GM18867 (cell line): ENCODE measurements around the gene TMEM238.

ENCODE experiments used
- ATAC-seq: cut with Tn5 transposase; IDR thresholded peaks from one replicate; pipeline ENCODE4 v1.9.1; 2021; ENCODE audit warnings: mild to moderate bottlenecking, moderate library complexity; ENCODE audit not compliant: unreplicated experiment

The TMEM238 gene

GRCh38 chr19:55360902-55361301 lies 23.2 kb downstream of the TMEM238 start:
- ATAC-seq, result no peak

DNA sequence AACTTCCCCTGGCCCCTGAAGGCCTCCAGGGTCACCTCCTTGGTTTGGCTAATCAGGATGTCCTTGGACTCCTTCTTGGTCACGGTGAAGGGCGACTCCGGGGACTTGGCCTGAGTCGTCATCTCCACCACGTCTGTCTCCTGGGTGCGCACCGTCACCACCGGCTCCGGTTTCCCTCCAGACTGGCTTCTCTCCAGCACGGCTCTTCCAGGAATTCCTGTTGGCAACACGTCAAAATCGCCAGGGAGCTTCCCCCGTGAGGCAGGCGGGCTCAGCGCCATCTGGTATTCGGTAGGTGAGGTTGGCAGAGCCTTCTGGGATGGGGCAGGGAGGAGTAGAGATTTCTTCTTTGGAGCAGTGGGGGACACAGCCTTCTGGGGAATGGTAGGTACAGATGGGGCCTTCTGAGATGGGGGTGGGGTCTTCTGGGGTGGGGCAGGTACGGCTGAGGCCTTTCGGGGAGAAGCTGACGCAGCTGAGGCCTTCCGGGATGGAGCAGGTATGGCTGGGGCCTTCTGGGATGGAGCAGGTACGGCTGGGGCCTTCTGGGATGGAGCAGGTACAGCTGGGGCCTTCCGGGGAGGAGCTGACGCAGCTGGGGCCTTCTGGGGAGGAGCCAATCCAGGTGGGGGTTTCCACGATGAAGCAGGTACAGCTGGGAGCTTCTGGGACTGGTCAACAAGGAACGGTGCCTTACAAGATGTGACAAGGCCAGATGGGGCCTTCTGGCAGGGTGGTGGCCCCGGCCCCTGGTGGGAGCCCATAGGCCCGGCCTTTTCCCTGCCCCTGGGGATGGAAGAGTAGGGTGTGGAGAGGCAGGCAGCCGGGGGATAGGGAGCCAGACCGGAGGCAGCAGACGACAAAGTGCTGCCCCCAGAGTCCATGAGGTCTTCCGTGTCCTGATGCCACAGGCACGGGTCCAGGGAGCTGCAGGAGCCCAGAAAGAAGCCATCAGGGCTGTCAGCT lies 24.9 kb downstream of the TMEM238 start:
- ATAC-seq, result no peak

DNA sequence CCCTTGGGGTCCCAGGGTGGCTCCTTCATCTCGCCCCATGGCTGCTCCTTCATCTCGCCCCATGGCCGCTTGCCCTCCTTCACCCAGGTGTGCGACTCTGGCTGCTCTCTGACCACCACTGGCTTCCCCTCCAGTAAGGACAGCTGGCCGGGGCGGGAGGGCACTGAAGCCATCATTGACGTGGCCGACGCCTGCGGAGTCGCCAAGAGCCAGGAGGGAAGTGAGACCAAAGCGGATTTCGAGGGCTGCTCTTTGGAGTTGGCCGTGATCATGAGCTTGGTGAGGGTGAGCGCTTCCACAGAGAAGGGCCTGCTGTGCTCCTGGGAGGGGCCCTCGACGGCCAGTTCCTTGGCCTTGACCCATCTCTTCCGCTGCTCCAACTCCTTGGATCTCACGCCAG lies 25.6 kb downstream of the TMEM238 start:
- ATAC-seq, result no peak

DNA sequence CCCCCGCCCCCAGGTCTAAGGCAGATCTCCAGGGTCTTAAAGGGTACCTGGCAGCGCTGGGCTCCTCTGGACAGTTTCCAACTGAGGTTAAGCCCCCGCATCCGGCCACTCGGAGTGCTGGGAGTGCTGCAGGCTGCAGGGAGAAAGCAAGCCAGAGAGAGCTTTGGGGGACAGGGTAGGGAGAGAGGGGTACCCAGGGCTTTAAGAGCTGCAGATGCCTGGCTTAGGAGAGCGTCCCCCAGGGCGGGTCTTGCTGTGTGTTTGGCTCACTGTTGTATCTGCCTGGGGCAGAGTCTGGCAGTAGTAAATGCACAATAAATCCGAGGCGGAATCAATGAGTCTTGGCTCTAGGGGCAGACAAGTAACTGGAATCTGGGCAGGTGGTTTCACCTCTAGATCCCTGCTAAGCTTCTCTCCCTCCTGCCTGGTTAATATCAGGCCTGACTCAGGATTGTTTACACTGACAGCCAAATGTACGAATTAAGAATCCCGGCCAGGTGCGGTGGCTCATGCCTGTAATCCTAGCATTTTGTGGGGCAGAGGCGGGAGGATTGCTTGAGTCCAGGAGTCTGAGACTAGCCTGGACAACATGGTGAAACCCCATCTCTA lies 28.8 kb downstream of the TMEM238 start:
- no peak for ATAC-seq

DNA sequence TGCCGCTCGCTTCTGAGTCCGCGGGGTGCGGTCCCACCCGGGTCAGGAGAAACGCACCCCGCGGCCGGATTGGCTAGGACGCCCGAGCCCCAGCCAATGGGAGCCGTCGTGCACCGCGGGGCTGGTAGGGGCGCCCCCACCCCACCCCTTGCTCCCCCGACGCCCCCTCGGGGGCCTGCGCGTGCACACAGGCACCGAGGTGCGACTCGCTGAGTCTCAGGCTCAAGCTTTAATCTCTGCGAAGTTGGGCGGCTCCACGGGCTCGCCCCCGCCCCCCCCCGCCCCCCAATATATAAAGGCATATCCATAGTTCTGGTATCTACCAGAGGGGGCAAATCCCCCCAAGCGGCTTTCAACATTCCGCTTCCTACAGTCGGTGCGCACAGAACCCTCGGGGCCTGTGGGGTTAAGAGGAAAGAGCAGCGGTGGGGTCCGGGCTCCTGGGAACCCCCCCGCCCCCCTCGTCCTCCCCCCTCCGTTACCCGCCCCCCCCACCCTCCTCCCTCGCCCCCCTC lies 29.3 kb downstream of the TMEM238 start, which contains the start of gene COX6B2:
Gene COX6B2, minus strand, starts transcription at position 22 of the 515 bp plus-strand sequence. CDS start 198 bp downstream, outside the sequence.
- no peak for ATAC-seq

DNA sequence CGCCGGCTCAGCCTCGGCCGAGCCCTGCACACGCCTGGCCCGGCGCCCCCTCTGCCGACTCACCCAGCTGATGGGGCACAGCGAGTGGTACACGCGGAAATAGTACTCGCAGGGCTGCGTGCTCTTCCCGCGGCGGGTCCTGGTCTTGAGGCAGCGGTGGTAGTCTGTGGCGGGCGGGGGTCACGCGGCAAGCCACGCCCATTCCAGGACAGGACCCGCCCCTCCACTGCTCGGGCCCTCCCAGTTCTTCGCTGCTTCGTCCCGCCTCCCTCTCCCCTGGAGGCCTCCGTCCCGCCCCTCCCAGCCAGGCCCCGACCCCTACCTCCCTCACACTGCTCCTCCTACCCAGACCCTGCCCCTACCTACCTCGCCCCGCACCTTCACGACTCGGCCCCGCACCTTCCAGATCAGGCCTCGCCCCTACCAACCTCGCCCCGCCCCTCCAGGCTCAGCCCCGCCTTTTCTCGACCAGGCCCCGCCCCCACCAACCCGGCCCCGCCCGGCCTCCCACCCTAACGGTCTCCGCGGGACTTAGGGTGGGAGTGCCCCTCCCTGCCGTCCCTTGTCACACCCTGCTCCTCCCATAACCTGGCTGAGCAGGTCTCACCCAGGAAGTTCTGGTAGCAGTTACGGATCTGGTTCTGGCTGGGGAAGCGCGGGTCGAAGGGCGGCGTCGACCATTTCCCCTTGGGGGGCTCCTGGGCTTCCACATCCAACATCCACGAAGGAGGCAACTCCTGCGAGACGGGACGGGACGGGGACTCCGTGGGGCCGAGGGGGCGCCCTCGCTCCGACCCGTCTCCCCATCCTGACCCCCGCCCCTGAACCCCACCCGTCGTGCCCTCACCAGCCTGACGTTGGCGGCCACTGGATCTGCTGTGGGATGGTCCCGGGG lies 30.0 kb downstream of the TMEM238 start:
- ATAC-seq, result no peak

GRCh38 chr19:55353356-55353802 lies 30.7 kb downstream of the TMEM238 start:
- ATAC-seq, result no peak

GRCh38 chr19:55352549-55353145 lies 31.4 kb downstream of the TMEM238 start:
- no peak for ATAC-seq

- ATAC-seq, result no peak
Measured at GRCh38 chr19:55352040-55352439, 32.1 kb downstream of the TMEM238 start.

GRCh38 chr19:55350620-55351315 lies 33.3 kb downstream of the TMEM238 start:
- ATAC-seq, result no peak

GRCh38 chr19:55348317-55349034 lies 35.6 kb downstream of the TMEM238 start:
- no peak for ATAC-seq

DNA sequence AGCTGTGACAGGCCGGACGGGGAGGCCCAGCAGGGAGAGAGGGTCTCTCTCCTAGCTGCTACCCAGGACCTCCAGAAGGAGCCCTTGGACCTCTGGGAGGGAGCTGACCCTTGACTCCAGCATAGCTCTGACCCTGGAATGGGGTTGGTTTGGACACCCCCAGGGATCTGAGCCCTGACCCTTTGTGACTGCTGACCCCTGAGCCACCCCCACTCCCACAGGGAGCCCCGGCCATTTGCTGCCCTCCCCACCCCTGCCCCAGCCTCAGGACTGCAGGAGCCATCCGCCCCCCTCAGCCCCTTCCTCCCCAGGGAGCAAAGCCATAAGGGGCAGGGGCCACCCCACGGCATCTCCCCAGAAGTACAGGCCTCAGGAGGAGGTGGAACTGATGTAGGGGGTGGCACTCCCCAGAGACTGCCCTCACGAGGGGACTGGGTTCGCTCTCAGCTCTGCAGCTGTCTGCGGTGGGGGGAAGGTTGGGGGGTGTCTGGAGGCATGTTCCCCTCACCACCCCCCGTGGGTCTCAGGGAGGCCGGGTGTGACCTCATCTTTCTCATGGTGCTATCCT lies 36.6 kb downstream of the TMEM238 start:
- ATAC-seq, result no peak

DNA sequence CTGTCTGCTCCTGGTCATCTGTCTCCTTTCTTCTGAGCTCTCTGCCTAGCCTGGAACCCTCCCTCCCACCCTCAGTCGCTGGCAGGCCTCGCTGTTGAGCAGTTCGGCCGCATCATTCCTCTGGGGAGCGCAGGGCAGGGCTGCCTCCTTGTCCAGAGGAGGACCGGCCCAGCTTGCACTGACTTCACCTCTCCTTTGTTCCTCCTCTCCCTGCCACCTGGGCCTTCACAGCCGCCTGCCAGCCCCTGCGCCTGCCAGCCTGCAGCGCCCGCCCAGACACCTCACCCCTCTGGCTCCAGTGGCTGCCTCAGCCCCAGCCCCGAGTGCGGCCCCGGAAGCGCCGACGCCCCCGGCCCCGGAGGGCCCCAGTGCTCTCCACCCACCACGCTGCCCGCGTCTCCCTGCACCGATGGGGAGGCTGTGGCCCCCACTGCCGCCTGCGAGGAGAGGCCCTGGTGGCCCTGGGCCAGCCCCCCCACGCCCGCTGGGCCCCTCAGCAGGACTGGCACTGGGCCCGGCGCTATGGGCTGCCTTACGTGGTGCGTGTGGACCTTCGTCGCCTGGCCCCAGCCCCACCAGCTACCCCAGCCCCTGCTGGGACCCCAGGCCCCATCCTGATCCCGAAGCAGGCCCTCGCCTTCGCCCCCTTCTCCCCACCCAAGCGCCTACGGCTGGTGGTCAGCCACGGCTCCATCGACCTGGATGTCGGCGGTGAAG lies 37.2 kb downstream of the TMEM238 start:
- no peak for ATAC-seq

DNA sequence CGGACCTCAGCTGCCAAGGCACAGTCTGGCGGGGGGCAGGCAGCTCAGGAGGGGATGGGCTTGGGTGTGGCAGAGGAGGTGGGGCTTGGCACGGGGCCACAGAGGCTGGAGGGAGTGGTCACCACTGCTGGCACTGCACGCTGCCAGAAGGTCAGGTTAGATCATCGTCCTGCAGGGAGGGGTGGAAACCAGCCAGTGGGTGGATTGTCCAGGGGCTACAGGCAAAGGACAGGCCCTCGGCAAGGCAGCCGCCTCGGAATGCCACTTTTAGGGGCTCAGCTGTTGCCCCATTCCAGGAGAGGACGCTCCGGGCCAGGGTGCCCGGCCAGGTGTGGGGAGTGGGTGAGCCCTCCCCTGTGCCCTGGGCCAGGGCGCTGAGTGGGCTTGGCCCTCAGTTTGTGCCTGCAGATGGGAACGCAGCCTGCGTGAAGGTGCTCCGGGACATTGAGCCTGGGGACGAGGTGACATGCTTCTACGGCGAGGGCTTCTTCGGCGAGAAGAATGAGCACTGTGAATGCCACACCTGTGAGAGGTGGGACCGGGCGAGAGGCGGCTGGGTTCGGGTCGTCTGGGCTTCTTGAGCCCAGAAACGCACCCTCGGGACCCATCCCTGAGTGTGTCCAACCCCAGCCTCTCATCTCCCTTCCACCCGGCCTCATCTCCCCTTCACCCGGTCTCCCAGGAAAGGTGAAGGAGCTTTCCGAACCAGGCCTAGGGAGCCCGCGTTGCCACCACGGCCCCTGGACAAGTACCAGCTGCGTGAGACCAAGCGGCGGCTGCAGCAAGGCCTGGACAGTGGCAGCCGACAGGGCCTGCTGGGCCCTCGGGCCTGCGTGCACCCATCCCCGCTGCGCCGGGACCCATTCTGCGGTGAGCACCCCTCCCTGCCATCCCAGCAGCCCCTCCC lies 38.0 kb downstream of the TMEM238 start:
- ATAC-seq, result no peak

DNA sequence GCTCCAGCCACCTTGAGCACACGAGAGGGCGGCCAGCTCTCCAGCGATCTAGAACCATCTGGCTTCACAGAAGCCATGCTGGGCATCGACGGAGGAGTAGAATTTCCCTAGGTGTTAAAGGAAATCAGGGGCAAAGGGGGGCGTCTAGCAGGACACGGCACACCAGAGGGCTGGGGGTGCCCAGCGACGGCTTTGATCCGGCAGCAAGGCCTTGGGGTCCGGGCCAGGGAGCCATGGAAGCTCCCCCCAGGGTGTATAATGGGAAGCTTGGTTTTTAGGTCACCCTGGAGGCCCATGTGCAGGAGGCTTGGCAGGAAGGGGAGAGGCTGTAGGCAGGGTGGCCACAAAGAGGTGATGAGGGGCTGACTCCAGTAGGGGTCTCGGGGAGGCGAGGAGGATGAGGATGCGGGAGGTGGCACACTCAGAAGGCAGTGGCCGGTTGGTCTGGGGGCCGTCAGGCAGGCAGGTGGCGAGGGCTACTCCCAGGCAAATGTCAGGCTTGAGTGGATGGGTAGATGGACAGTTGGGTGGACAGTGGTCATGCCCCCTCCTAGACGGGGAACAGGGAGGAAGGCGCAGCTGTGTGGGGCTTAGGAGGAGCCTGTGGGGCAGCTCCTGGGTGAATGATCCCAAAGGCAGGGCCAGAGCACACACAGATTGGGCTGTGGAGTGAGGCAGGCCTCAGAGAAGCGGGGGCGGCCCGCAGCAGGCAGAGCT lies 38.8 kb downstream of the TMEM238 start:
- no peak for ATAC-seq

GRCh38 chr19:55344444-55344843 lies 39.6 kb downstream of the TMEM238 start:
- no peak for ATAC-seq
